Measurements from ENCODE around the gene CMSS1.

DNA sequence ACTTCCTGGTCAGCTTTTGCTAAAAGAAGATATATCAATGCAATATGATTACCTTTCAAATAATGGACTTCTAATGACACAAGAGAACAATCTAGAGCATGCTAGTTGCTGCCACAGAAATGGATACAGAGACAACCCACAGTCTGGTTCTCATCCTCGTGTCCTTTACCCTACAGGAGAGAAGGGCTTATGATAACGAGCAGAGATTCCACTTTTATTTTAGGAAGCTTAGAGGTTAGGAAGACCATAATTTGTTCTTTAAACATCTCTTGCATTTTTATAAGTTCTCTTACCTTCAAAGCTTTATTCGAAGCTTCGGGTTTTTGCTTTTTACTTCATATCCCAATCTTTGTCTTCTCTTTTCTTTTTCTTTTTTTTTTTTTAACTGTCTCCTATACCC is 257.5 kb downstream of the CMSS1 start:
- TF ChIP-seq, protein P1, sequence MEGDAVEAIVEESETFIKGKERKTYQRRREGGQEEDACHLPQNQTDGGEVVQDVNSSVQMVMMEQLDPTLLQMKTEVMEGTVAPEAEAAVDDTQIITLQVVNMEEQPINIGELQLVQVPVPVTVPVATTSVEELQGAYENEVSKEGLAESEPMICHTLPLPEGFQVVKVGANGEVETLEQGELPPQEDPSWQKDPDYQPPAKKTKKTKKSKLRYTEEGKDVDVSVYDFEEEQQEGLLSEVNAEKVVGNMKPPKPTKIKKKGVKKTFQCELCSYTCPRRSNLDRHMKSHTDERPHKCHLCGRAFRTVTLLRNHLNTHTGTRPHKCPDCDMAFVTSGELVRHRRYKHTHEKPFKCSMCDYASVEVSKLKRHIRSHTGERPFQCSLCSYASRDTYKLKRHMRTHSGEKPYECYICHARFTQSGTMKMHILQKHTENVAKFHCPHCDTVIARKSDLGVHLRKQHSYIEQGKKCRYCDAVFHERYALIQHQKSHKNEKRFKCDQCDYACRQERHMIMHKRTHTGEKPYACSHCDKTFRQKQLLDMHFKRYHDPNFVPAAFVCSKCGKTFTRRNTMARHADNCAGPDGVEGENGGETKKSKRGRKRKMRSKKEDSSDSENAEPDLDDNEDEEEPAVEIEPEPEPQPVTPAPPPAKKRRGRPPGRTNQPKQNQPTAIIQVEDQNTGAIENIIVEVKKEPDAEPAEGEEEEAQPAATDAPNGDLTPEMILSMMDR (IDR thresholded peaks at IDR 0.05), result no peak
- TF ChIP-seq, protein P2, sequence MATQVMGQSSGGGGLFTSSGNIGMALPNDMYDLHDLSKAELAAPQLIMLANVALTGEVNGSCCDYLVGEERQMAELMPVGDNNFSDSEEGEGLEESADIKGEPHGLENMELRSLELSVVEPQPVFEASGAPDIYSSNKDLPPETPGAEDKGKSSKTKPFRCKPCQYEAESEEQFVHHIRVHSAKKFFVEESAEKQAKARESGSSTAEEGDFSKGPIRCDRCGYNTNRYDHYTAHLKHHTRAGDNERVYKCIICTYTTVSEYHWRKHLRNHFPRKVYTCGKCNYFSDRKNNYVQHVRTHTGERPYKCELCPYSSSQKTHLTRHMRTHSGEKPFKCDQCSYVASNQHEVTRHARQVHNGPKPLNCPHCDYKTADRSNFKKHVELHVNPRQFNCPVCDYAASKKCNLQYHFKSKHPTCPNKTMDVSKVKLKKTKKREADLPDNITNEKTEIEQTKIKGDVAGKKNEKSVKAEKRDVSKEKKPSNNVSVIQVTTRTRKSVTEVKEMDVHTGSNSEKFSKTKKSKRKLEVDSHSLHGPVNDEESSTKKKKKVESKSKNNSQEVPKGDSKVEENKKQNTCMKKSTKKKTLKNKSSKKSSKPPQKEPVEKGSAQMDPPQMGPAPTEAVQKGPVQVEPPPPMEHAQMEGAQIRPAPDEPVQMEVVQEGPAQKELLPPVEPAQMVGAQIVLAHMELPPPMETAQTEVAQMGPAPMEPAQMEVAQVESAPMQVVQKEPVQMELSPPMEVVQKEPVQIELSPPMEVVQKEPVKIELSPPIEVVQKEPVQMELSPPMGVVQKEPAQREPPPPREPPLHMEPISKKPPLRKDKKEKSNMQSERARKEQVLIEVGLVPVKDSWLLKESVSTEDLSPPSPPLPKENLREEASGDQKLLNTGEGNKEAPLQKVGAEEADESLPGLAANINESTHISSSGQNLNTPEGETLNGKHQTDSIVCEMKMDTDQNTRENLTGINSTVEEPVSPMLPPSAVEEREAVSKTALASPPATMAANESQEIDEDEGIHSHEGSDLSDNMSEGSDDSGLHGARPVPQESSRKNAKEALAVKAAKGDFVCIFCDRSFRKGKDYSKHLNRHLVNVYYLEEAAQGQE (IDR thresholded peaks at IDR 0.05; ENCODE audit: insufficient read depth in 1 of 2, low read depth in 2 of 2, low read length in 1 of 2), result no peak
